NCI-H128 (cell line): ENCODE data around the gene PRR7.

ENCODE experiments used
- DNase-seq: peaks from one replicate; lab custom pipeline; 2025; ENCODE audit not compliant: unreplicated experiment; lab: John Stamatoyannopoulos, UW

PRR7 gene

GRCh38 chr5:177434942-177435738 lies 11.5 kb upstream of the PRR7 start:
- no peak for DNase-seq

GRCh38 chr5:177435847-177436536 lies 10.6 kb upstream of the PRR7 start:
- no peak for DNase-seq

GRCh38 chr5:177437623-177438022 lies 9.0 kb upstream of the PRR7 start:
- DNase-seq: no peak

- no peak for DNase-seq
These were observed 8.1 kb upstream of the PRR7 start for GRCh38 chr5:177438468-177438867.

GRCh38 chr5:177439518-177440053 lies 7.0 kb upstream of the PRR7 start:
- DNase-seq: no peak

GRCh38 chr5:177440211-177440989 lies 6.2 kb upstream of the PRR7 start:
- DNase-seq: no peak

GRCh38 chr5:177440990-177441780 lies 5.4 kb upstream of the PRR7 start:
- no peak for DNase-seq

- DNase-seq: no peak
These were observed 4.4 kb upstream of the PRR7 start for GRCh38 chr5:177442066-177442826.

- DNase-seq: no peak
These were observed 3.2 kb upstream of the PRR7 start for GRCh38 chr5:177443144-177443983.

GRCh38 chr5:177444106-177445051 lies 2.2 kb upstream of the PRR7 start:
- no peak for DNase-seq

- DNase-seq: no peak
These were observed 1.3 kb upstream of the PRR7 start for GRCh38 chr5:177445052-177445916.

GRCh38 chr5:177445917-177446199 lies 756 bp upstream of the PRR7 start:
- no peak for DNase-seq

- DNase-seq: peak; percentile 45
These were observed 524 bp downstream of the PRR7 start for GRCh38 chr5:177447066-177447610.

- DNase-seq: no peak
These were observed 1.1 kb downstream of the PRR7 start for GRCh38 chr5:177447611-177448243.

- no peak for DNase-seq
These were observed 1.8 kb downstream of the PRR7 start for GRCh38 chr5:177448244-177448950.
